ENCODE measurements around the gene ADPRS.
A peak's percentile ranks its signal among the peaks of the same experiment; 100 is the strongest.

The ADPRS gene

GRCh38 chr1:36112823-36113222 lies 24.1 kb downstream of the ADPRS start:
- no peak for DNase-seq

GRCh38 chr1:36114371-36114770 lies 25.7 kb downstream of the ADPRS start:
- DNase-seq = no peak

GRCh38 chr1:36115200-36115669 lies 26.5 kb downstream of the ADPRS start:
- no peak for DNase-seq

DNA sequence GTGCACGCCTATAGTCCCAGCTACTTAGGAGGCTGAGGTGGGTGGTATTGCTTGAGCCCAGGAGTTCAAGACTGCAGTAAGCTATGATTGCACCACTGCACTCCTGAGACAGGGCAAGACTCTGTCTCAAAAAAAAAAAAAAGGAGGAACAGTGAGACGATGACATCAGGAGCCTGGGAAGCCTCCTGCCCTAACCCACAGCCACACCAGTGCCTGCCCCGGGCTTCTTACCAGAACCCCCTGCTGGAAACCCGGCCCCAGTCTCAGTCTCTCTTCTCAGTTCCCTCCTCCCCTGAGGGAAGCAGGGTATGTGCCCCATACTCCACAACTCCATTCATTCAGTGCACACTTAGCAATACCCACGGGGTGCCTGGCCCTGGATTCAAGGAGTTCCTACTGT lies 27.2 kb downstream of the ADPRS start:
- no peak for DNase-seq

- no peak for DNase-seq
Measured at GRCh38 chr1:36116901-36117300, 28.2 kb downstream of the ADPRS start.

GRCh38 chr1:36118447-36119204 lies 29.9 kb downstream of the ADPRS start:
- no peak for DNase-seq

DNA sequence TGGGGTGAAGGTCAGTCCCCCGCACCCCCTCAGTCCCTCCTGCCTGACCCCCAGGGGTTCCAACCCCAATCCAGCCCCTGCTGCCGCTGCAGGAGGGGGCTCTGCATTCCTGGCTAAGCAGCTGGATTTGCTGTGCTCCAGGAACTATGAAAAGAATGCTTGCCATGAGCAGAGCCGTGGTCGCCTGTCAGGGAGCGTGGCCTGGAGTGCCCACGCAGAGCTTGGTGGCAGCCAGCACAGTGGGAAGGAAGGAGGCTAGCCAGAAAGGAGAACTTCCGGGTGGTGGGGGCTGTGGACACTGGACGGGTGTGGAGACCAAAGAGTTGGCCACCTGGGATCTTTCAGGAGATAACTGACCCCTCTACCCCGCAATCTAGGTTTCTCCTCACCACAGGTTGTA lies 30.8 kb downstream of the ADPRS start:
- DNase-seq = no peak

GRCh38 chr1:36122062-36123030 lies 33.7 kb downstream of the ADPRS start:
- DNase-seq = no peak

GRCh38 chr1:36123356-36123755 lies 34.7 kb downstream of the ADPRS start:
- DNase-seq = no peak

GRCh38 chr1:36124404-36125128 lies 35.9 kb downstream of the ADPRS start:
- DNase-seq = no peak

GRCh38 chr1:36125129-36125991 lies 36.7 kb downstream of the ADPRS start, which contains the start of gene COL8A2:
Gene COL8A2 (minus strand): TSS chr1:36125222. CDS start chr1:36100242, 24,980 bp downstream.
- DNase-seq = no peak

GRCh38 chr1:36126005-36126716 lies 37.5 kb downstream of the ADPRS start:
- no peak for DNase-seq

DNA sequence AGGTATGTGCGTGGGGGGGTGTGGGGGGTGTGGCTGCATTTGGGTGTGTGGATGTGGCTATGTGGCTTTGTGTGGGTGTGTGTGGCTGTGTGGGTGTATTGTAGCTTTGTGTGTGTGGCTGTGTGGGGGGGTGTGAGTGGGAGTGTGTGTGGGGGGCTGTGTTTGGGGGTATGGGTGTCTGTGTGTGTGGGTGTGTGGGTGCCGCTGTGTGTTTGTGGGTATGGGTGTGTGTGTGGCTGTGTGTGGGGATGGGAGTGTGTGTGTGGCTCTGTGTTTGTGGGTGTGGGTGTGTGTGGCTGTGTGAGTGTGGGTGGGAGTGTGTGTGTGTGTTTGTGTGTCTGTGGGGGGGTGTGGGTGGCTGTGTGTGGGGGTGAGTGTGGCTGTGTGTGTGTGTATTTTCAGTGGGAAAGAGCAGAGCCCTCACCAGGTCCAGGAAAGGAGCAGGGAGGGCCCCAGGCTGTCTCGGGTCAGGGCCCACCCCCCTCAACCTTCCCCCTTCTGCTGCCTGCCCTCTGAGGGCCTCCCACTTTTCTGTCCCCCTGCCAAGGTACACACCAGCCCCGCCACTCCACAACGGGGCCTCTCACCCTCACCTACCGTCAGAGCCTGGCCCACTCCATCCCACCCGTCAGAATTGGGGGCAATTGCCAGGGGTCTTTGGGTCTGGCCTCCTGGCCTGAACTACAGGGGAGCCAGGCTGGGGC lies 38.3 kb downstream of the ADPRS start:
- DNase-seq = no peak

DNA sequence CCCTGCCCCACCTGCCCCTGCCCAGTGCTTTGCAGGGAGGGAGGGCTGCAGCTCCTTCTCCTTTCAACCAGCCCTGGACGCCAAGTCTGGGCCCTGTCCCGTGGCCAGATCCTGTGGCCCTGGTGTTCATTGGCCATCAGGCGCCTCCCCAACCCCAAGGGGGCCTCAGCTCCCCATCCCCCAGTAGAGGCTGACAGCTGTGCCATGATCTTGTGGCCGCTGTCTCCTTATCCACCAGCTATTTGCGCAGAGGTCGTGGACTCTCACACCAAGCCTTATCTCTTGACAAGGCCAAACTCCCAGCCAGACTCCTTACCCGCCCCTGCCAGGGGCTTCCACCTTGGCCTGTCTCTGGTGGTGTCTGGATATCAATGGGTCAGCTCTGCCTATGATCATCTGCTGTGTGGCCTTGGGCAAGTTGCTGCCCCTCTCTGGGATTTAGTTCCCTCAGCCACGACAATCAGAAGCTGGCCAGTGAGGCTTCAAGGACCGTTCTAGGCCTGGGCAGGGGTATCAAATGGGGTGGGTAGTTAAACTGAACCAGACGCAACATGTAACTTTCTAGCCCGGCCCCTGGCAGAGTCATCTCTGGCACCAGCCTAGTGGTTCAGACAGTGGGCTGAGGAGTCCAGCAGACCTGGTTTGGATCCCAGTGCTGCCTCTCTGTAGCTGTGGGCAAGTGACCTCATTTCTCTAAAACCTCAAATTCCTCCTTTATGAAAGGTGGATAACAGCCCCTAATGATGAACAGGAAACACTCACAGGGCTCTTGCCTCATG lies 39.6 kb downstream of the ADPRS start:
- peak; percentile 20 for DNase-seq

GRCh38 chr1:36128905-36129206 lies 40.2 kb downstream of the ADPRS start:
- DNase-seq = no peak

DNA sequence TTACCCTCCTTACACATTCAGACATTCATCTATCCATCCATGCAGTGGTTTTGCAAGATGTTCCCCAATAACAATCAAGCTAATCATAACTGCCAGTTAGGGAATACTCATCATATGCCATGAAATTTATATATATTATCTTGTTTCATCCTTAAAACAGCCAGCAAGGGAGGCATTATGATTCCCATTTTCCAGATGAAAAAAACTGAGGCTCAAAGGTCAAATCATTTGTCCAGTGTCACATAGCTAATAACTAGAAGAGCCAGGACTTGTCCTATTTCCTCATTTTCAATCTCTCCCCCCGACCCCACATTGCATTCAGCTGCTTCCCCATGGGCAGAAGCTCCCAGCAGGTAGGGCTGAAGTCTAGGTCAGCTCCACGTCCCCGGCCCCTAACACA lies 43.3 kb downstream of the ADPRS start:
- no peak for DNase-seq

DNA sequence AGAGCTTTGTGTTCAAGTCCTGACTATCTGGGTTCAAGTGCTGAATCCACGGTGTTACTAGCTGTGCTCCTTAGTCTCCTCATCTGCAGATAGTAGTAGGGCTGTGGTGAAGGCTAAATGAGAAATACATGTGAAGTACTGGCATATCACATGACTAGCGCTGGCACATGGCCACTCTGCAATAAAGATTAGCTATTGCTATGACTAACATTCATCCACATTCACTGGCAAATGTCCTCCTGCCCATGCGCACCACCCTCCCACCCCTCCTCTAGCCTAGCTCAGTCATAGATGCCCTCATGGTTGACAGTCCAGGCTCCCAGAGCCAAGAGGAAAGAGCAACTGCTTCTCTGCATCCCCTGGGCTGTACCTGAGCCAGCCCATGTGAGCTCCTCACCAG lies 44.8 kb downstream of the ADPRS start:
- peak; percentile 80 for DNase-seq

DNA sequence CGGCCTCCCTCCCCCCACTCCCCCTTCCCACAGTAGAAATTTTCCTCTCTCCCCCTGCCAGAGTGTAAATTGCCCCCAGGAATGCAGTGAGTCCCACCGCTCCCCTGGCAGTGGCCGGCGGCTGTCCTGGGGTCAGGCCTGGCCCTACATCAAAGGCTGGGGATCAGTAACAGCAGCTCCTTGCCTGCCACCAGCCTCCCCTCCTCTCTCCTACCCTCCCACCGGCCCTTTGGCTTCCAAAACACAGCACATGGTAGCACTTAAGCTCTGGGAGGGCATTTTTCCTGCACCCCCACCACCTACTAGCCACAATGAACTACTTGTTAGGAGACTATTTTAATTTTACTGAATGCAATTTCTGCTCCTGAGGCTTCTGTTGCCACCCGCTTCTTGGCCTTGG lies 45.3 kb downstream of the ADPRS start:
- no peak for DNase-seq

GRCh38 chr1:36134505-36135329 lies 46.0 kb downstream of the ADPRS start:
- DNase-seq = peak; percentile 59
